ENCODE data around the gene ABCC1.

ABCC1 gene

GRCh38 chr16:15958703-15959348 lies 9.4 kb downstream of the ABCC1 start:
- no CpG with 5 or more reads among the region's 9 CpGs for WGBS (ENCODE audit: extremely low coverage, insufficient coverage, insufficient read length)
- Histone ChIP-seq H2BK120ac (ENCODE audit: insufficient read depth, low read length, poor library complexity) (no peak overlapping the region), H2AFZ (ENCODE audit: insufficient read depth, low read length, poor library complexity) (no peak overlapping the region), H3K9ac (ENCODE audit: low read length) (no peak overlapping the region), H2BK12ac (ENCODE audit: low read length) (no peak overlapping the region), H3K4me3 (ENCODE audit: low read depth, low read length) (no peak overlapping the region), H2BK5ac (ENCODE audit: low read depth, low read length, poor library complexity) (no peak overlapping the region), H3K14ac (ENCODE audit: low read length) (no peak overlapping the region), H2AK5ac (ENCODE audit: low read length) (no peak overlapping the region), H3K79me2 (ENCODE audit: control insufficient read depth, insufficient read depth, low read length, poor library complexity) (no peaks in the 10 kb centered on the region), H3K27ac (ENCODE audit: low read depth, low read length) (no peak overlapping the region), H3K4ac (ENCODE audit: low read depth, low read length) (no peak overlapping the region), H3K79me1 (ENCODE audit: low read length) (no peaks in the 10 kb centered on the region), H4K91ac (ENCODE audit: low read depth, low read length) (no peak overlapping the region), H3K36me3 (ENCODE audit: control insufficient read depth in 1 of 2, insufficient read depth in 2 of 2, low read length in 2 of 2) (no peaks in the 10 kb centered on the region), H3K27me3 (ENCODE audit: insufficient read depth, low read length) (no peaks in the 10 kb centered on the region), H4K8ac (ENCODE audit: low read depth, low read length) (no peak overlapping the region), H3K23ac (ENCODE audit: low read length) (no peak overlapping the region), H3K4me1 (ENCODE audit: control insufficient read depth in 1 of 2, insufficient read depth in 2 of 2, low read length in 2 of 2) (peaks cover 3 to 10% of the 10 kb centered on the region in 2 experiments), H3K9me3 (ENCODE audit: insufficient read depth, low read depth, low read length) (peaks cover 4% of the 10 kb centered on the region), H4K12ac (ENCODE audit: low read depth, low read length) (no peak overlapping the region), H3K18ac (ENCODE audit: low read length) (no peak overlapping the region), H3K4me2 (ENCODE audit: low read length) (no peak overlapping the region)
- no peak for DNase-seq

- H3K4ac ChIP-seq (ENCODE audit: low read depth, low read length): no peak overlapping the region
- H4K12ac ChIP-seq (ENCODE audit: low read depth, low read length): no peak overlapping the region
- no peak overlapping the region for H3K23ac ChIP-seq (ENCODE audit: low read length)
- peak overlapping the region; percentile 48 for H3K27ac ChIP-seq (ENCODE audit: low read depth, low read length)
- no peak overlapping the region for H4K91ac ChIP-seq (ENCODE audit: low read depth, low read length)
- no peak overlapping the region for H2AFZ ChIP-seq (ENCODE audit: insufficient read depth, low read length, poor library complexity)
- no peaks in the 10 kb centered on the region for H3K79me2 ChIP-seq (ENCODE audit: control insufficient read depth, insufficient read depth, low read length, poor library complexity)
- H3K9ac ChIP-seq (ENCODE audit: low read length): no peak overlapping the region
- no peaks in the 10 kb centered on the region for H3K79me1 ChIP-seq (ENCODE audit: low read length)
- WGBS (ENCODE audit: extremely low coverage, insufficient coverage, insufficient read length): no CpG with 5 or more reads among the region's 12 CpGs
- H2BK12ac ChIP-seq (ENCODE audit: low read length): no peak overlapping the region
- no peak overlapping the region for H2BK120ac ChIP-seq (ENCODE audit: insufficient read depth, low read length, poor library complexity)
- no peak overlapping the region for H3K18ac ChIP-seq (ENCODE audit: low read length)
- H2BK5ac ChIP-seq (ENCODE audit: low read depth, low read length, poor library complexity): no peak overlapping the region
- H2AK5ac ChIP-seq (ENCODE audit: low read length): no peak overlapping the region
- H3K9me3 ChIP-seq (ENCODE audit: insufficient read depth, low read depth, low read length): peaks cover 4% of the 10 kb centered on the region
- H3K14ac ChIP-seq (ENCODE audit: low read length): no peak overlapping the region
- no peaks in the 10 kb centered on the region for H3K36me3 ChIP-seq (ENCODE audit: control insufficient read depth in 1 of 2, insufficient read depth in 2 of 2, low read length in 2 of 2)
- no peak for DNase-seq
- no peak overlapping the region for H3K4me3 ChIP-seq (ENCODE audit: low read depth, low read length)
- H3K4me2 ChIP-seq (ENCODE audit: low read length): no peak overlapping the region
- peaks cover 3 to 14% of the 10 kb centered on the region in 2 experiments for H3K4me1 ChIP-seq (ENCODE audit: control insufficient read depth in 1 of 2, insufficient read depth in 2 of 2, low read length in 2 of 2)
- no peak overlapping the region for H4K8ac ChIP-seq (ENCODE audit: low read depth, low read length)
- H3K27me3 ChIP-seq (ENCODE audit: insufficient read depth, low read length): no peaks in the 10 kb centered on the region
Measured at GRCh38 chr16:15960124-15960971, 10.9 kb downstream of the ABCC1 start.

- DNase-seq: no peak
- no peak overlapping the region for H2BK12ac ChIP-seq (ENCODE audit: low read length)
- H2AFZ ChIP-seq (ENCODE audit: insufficient read depth, low read length, poor library complexity): no peak overlapping the region
- no peak overlapping the region for H3K18ac ChIP-seq (ENCODE audit: low read length)
- H2BK5ac ChIP-seq (ENCODE audit: low read depth, low read length, poor library complexity): no peak overlapping the region
- H3K9me3 ChIP-seq (ENCODE audit: insufficient read depth, low read depth, low read length): peaks cover 4% of the 10 kb centered on the region
- H3K4me3 ChIP-seq (ENCODE audit: low read depth, low read length): no peak overlapping the region
- H3K27ac ChIP-seq (ENCODE audit: low read depth, low read length): peak overlapping the region; percentile 13
- H3K9ac ChIP-seq (ENCODE audit: low read length): no peak overlapping the region
- H2AK5ac ChIP-seq (ENCODE audit: low read length): no peak overlapping the region
- no peaks in the 10 kb centered on the region for H3K36me3 ChIP-seq (ENCODE audit: control insufficient read depth in 1 of 2, insufficient read depth in 2 of 2, low read length in 2 of 2)
- H3K23ac ChIP-seq (ENCODE audit: low read length): no peak overlapping the region
- H4K12ac ChIP-seq (ENCODE audit: low read depth, low read length): no peak overlapping the region
- H4K91ac ChIP-seq (ENCODE audit: low read depth, low read length): no peak overlapping the region
- no peak overlapping the region for H3K14ac ChIP-seq (ENCODE audit: low read length)
- H3K4me2 ChIP-seq (ENCODE audit: low read length): no peak overlapping the region
- H3K79me1 ChIP-seq (ENCODE audit: low read length): no peaks in the 10 kb centered on the region
- H3K4ac ChIP-seq (ENCODE audit: low read depth, low read length): no peak overlapping the region
- no peak overlapping the region for H4K8ac ChIP-seq (ENCODE audit: low read depth, low read length)
- peaks cover 3 to 16% of the 10 kb centered on the region in 2 experiments for H3K4me1 ChIP-seq (ENCODE audit: control insufficient read depth in 1 of 2, insufficient read depth in 2 of 2, low read length in 2 of 2)
- WGBS (ENCODE audit: extremely low coverage, insufficient coverage, insufficient read length): no CpG with 5 or more reads among the region's 5 CpGs
- H2BK120ac ChIP-seq (ENCODE audit: insufficient read depth, low read length, poor library complexity): no peak overlapping the region
- H3K79me2 ChIP-seq (ENCODE audit: control insufficient read depth, insufficient read depth, low read length, poor library complexity): no peaks in the 10 kb centered on the region
- H3K27me3 ChIP-seq (ENCODE audit: insufficient read depth, low read length): no peaks in the 10 kb centered on the region
Measured at GRCh38 chr16:15961060-15961511, 11.7 kb downstream of the ABCC1 start.

GRCh38 chr16:15961571-15962090 lies 12.2 kb downstream of the ABCC1 start:
- no peaks in the 10 kb centered on the region for H3K79me2 ChIP-seq (ENCODE audit: control insufficient read depth, insufficient read depth, low read length, poor library complexity)
- H3K4me2 ChIP-seq (ENCODE audit: low read length): no peak overlapping the region
- H3K4ac ChIP-seq (ENCODE audit: low read depth, low read length): no peak overlapping the region
- DNase-seq: no peak
- H2BK120ac ChIP-seq (ENCODE audit: insufficient read depth, low read length, poor library complexity): no peak overlapping the region
- no peaks in the 10 kb centered on the region for H3K36me3 ChIP-seq (ENCODE audit: control insufficient read depth in 1 of 2, insufficient read depth in 2 of 2, low read length in 2 of 2)
- no peak overlapping the region for H2BK12ac ChIP-seq (ENCODE audit: low read length)
- H3K18ac ChIP-seq (ENCODE audit: low read length): no peak overlapping the region
- H3K9ac ChIP-seq (ENCODE audit: low read length): no peak overlapping the region
- no peak overlapping the region for H2AK5ac ChIP-seq (ENCODE audit: low read length)
- no peaks in the 10 kb centered on the region for H3K79me1 ChIP-seq (ENCODE audit: low read length)
- no peaks in the 10 kb centered on the region for H3K27me3 ChIP-seq (ENCODE audit: insufficient read depth, low read length)
- no peak overlapping the region for H4K91ac ChIP-seq (ENCODE audit: low read depth, low read length)
- H4K12ac ChIP-seq (ENCODE audit: low read depth, low read length): no peak overlapping the region
- no CpG with 5 or more reads among the region's 4 CpGs for WGBS (ENCODE audit: extremely low coverage, insufficient coverage, insufficient read length)
- H2BK5ac ChIP-seq (ENCODE audit: low read depth, low read length, poor library complexity): no peak overlapping the region
- no peak overlapping the region for H3K23ac ChIP-seq (ENCODE audit: low read length)
- H4K8ac ChIP-seq (ENCODE audit: low read depth, low read length): no peak overlapping the region
- no peak overlapping the region for H2AFZ ChIP-seq (ENCODE audit: insufficient read depth, low read length, poor library complexity)
- peaks cover 3 to 16% of the 10 kb centered on the region in 2 experiments for H3K4me1 ChIP-seq (ENCODE audit: control insufficient read depth in 1 of 2, insufficient read depth in 2 of 2, low read length in 2 of 2)
- H3K14ac ChIP-seq (ENCODE audit: low read length): no peak overlapping the region
- no peak overlapping the region for H3K27ac ChIP-seq (ENCODE audit: low read depth, low read length)
- peaks cover 4% of the 10 kb centered on the region for H3K9me3 ChIP-seq (ENCODE audit: insufficient read depth, low read depth, low read length)
- no peak overlapping the region for H3K4me3 ChIP-seq (ENCODE audit: low read depth, low read length)

Measured in trophoblast cell (in vitro differentiated cells and primary cell).